Stimulated activated CD4-positive, alpha-beta T cell treated with anti-CD3 and anti-CD28 coated beads, Interleukin-2, amount 100 ng/mL, for 48 hours (primary cell): Measurements from ENCODE around the gene HIP1.
A peak's percentile ranks its signal among the peaks of the same experiment; 100 is the strongest.
"Not testable (repeated sequence)": the region's sequence is repeated elsewhere in the genome, so short reads cannot be mapped to it uniquely, and the experiment has no call there.

Experiments
- DNase-seq, 2 donors: peaks; one replicate each; pipeline ENCODE4 v3.0.0-alpha.2; 2020

The HIP1 gene

GRCh38 chr7:75738975-75739795 is 444 bp upstream of the HIP1 start:
- DNase-seq = peak; percentile 98 to 100

DNA sequence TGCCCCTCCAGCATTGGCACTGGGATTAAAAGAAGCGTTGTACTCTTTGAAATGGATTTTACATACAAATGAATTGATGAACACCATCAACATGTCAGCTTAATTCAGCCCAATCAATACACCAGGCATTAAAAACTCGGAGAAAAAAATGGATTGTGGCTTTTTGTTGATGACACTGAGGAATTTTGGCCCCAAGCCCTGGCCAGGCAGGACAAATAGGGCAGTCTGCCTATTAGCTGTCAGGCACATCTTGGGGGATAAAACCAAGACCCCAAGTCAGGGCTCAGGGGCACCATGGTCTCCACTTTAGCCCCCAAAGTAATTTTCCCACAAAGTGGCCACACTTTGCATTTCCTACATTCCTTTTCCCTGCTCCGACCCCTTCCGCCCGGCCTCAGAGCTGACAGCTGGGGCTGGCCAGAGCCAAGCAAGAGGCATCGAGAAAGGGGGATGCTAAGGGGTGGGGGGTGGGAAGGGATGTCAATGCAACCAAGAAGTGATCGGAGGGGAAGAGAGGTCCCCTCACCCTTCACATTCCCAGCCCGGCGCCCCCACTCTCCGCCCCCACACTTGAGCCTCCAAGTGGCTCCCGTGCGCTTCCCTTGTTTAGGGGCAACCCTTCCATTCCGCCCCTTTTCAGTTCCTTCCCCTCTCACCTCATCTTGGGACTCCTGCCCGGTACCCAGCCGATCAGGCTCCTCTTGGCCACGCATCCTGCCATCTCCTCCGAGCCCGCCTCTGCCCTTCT is 711 bp downstream of the HIP1 start:
- DNase-seq = no peak

DNA sequence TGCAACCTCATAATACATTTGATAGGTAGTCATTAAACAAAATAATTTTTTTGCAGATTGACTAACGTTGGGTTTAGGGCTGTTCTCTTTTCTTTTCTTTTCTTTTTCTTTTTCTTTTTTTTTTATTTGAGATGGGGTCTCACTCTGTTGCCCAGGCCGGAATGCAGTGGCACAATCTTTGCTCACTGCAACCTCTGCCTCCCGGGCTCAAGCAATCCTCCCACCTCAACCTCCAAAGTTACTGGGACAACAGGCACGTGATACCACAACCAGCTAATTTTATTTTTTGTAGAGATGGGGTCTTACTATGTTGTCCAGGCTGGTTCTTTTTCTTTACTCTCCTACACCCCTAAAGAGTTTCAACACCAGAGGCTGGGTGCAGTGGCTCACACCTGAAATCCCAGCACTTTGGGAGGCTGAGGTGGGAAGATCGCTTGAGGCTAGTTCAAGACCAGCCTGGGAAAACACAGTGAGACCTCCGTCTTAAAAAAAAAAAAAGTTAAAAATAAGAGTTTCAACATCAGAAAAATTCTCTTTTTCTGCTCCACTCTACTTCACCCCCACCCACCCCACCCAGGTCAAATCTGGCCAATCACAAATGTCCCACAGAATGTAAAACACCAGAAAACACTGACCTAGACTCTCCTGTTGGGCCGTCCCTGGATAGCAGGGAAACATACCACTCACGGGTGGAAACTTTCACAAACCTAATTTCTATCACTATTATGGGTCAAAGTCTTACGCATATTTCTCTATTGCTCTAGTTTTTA is 3.0 kb downstream of the HIP1 start:
- DNase-seq = no peak

GRCh38 chr7:75734586-75735458 is 3.9 kb downstream of the HIP1 start:
- no peak for DNase-seq

DNA sequence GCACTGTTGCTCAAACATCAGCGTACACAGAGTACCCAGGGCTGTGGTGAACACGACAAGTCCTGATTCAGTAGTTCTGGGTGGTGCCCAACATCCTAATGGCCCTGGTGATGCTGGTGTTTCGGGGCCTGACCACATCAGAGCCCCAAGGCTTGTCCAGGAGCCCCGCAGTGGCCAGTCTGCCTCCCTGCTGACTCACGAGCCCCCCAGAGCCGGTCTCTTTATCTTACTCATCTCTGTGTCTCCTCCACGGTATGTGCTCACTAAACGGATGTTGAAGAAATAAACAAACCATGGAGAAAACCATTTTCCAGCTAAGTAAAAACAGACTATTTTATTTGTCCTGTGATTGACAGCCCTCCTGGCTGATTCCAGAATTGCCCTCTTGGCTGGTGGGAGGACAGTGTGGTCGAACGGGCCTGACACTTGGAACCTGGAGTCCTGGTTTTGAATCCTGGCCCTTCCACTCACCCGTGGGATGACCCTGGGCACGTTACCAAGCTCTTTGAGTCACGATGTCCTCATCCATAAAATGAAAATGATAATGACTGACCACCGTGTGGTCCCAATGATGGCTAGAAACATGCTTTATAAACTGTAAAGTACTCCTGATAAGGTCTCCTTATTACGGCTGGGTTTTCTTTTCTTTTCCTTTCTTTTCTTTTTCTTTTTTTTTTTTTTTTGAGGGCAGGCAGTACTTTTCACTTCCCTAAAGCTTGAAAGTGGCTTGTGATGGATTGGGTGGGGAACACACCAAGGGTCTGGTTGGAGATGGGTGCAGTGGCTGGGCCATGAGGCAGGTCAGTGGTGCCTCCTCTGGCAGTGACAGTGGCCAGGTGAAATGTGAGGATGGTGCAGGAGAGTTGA is 5.7 kb downstream of the HIP1 start:
- DNase-seq = no peak

DNA sequence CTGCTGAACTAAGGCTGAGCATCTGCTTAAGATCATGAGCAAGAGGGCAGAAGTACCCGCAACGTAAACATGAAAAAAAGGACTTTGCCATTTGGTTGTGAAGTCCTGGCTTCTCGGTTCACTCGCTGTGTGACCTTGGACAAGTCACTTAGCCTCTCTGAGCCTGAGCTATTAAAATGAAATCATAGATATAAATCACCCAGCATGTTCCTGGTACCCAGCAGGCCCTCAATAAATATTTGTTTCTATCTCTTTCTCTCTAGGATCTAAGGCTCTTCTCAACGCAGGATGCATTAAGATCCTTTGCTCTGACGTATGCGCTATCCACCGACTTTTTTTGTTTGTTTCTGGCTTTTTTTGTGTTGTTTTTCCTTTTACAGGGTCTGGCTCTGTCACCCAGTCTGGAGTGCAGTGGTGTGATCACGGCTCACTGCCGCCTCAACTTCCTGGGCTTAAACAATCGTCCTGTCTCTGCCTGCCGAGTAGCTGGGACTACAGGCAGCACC is 6.7 kb downstream of the HIP1 start:
- DNase-seq = no peak

GRCh38 chr7:75729851-75730274 is 8.9 kb downstream of the HIP1 start:
- DNase-seq = no peak

GRCh38 chr7:75727881-75728593 is 10.7 kb downstream of the HIP1 start:
- no peak for DNase-seq

GRCh38 chr7:75727351-75727750 is 11.4 kb downstream of the HIP1 start:
- DNase-seq = not testable (repeated sequence)

GRCh38 chr7:75725306-75725705 is 13.4 kb downstream of the HIP1 start:
- DNase-seq = no peak

DNA sequence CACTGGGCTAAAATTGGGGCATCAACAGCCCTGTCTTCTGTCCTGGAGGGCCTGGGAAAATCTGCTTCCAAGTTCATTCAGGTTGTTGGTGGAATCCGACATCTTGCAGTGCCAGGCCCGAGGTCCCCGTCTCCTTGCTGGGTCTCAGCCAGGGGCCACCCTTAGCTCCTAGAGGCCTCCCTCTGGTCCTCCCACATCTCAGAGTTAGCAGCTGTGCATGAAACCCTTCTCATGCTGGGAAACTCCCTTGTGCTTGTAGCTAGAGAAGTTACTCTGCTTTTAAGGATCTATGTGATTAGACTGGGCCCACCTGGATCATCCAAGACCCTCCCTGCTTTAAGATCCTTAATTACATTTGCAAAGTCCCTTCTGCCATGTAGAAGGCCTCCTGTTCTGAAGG is 15.3 kb downstream of the HIP1 start:
- DNase-seq = no peak

DNA sequence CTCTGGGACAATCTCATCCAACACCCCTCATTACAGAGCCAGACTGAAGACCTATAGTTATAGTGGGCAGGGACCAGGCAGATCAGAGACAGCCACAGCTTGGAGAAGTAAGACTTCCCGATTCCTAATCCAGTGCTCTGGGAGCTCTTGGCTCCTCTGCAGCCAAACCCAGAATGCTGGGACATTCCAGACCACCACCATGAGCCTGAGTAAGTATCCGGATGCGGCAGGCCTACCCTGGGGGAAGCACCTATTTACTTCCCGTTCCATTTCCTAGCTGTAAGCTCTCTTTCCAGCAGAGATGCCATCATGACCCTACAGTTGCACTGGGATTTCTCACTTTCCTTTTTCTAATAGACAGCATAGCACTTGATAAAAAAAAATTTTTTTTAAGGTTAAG is 16.4 kb downstream of the HIP1 start:
- no peak for DNase-seq

DNA sequence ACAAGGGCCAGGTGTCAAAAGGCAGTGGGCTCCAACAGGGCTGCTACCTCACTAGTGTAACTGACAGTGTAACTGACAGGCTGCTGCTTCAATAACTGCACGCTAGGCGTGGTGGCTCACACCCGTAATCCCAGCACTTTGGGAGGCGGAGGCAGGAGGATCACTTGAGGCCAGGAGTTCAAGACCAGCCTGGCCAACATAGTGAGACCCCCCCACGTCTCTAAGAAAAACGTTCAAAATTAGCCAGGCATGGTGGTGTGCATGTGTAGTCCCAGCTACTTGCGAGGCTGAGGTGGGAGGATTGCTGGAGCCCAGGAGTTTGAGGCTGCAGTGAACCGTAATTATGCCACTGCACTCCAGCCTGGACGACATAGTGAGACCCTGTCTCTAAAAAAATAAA is 16.8 kb downstream of the HIP1 start:
- DNase-seq = not testable (repeated sequence)

GRCh38 chr7:75721426-75721825 is 17.3 kb downstream of the HIP1 start:
- no peak for DNase-seq

GRCh38 chr7:75719626-75720025 is 19.1 kb downstream of the HIP1 start:
- DNase-seq = no peak

DNA sequence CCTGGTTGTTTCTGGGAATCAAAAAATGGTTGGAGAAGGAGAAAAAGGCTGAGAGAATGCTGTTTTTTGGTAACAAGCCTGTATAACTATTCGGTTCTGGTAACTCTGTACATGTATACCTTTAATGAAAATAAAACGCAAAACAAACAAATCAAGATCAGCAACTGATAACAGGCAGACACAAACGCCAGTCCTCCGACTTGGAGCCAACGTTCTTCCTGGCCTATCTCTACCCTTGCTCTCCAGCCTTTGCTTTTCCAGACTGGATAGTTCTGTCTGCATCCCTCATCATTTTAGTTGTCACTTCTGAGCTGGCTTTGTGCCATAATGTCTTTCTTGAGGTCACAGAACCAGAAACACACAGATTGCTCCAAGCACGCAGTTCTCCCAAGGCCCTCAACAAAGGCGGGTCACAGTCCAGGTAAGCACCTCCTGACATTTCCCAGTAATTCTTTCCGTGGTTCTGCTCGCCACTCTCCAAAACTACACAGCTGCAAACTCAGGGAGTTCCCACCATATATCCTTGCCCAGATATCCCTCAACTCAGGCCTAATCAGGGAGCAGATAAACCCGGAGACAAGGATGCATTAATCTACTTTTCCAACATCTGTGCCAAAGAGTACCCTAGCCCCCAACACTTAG is 20.2 kb downstream of the HIP1 start:
- DNase-seq = no peak

DNA sequence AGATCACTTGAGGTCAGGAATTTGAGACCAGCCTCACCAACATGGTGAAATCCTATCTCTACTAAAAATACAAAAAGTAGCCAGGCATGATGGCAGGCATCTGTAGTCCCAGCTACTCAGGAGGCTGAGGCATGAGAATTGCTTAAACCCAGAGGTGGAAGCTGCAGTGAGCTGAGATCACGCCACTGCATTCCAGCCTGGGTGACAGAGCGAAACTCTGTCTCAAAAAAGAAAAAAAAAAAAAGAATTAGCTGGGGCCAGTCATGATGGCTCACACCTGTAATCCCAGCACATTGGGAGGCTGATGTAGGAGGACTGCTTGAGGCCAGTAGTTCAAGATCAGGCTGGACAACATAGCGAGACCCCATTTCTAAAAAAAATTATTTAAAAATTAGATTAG is 21.0 kb downstream of the HIP1 start:
- not testable (repeated sequence) for DNase-seq

GRCh38 chr7:75716992-75717626 is 21.6 kb downstream of the HIP1 start:
- no peak for DNase-seq

- DNase-seq = no peak
Measured at GRCh38 chr7:75715864-75716263, 22.9 kb downstream of the HIP1 start.
